SK-N-MC (cell line): ENCODE results near the gene CCDC78.
"Not testable (repeated sequence)": the region's sequence is repeated elsewhere in the genome, so short reads cannot be mapped to it uniquely, and the experiment has no call there.

Source experiments
- EZH2 ChIP-seq: fragments of 200-600 bp; sonication (generic); IDR thresholded peaks from one replicate; pipeline ENCODE4 v1.6.1; 2017; ENCODE audit warnings: antibody characterized with exemption
- POLR2AphosphoS5 ChIP-seq: IDR thresholded peaks from 2 replicates; pipeline ENCODE4 v1.6.1; 2012; ENCODE audit warnings: mild to moderate bottlenecking, low read depth, low read length, borderline replicate concordance

GRCh38 chr16:754121-754607 is 27.9 kb upstream of the CCDC78 start:
- TF ChIP-seq EZH2, POLR2AphosphoS5: not testable (repeated sequence)
